ENCODE measurements around the gene DPP9.

The DPP9 gene

GRCh38 chr19:4699826-4700692 lies 23.6 kb downstream of the DPP9 start:
- Histone ChIP-seq H3K27me3 (ENCODE audit: control insufficient read depth, insufficient read depth, low read length, poor library complexity, severe bottlenecking) (no peaks in the 10 kb centered on the region), H3K9me3 (ENCODE audit: control insufficient read depth, low read length) (no peaks in the 10 kb centered on the region), H3K36me3 (ENCODE audit: control insufficient read depth, insufficient read depth, low read length) (peaks cover 21% of the 10 kb centered on the region), H3K4me1 (ENCODE audit: control insufficient read depth, insufficient read depth, low read length) (no peaks in the 10 kb centered on the region), H3K27ac (ENCODE audit: insufficient read depth, low read depth, low read length, poor library complexity, severe bottlenecking) (no peak overlapping the region), H3K4me3 (ENCODE audit: insufficient read depth, low read depth, low read length) (no peak overlapping the region)
- 94 to 95% methylated on average over 33 of the region's 33 CpGs for WGBS, 2 experiments

DNA sequence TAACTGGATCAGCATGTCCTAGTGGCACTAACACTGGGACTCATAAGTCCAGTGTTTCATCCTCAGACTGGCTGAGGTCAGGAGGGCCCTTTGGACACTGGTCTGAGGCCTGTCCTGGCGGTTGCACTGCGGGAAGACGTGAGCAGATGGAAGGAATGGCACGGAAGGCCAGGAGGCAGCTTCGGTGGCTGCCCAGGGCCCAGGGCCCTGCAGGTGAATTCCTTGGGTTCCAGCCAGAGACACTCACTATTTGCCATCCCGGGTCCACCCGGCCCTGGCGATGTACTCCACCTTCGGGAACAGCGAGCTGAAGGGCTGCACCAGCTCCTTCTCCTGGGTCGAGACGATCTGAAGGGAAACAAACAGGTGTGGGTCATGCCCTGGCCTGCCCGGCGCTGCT lies 26.3 kb downstream of the DPP9 start:
- Histone ChIP-seq H3K27ac (ENCODE audit: insufficient read depth, low read depth, low read length, poor library complexity, severe bottlenecking) (no peak overlapping the region), H3K4me1 (ENCODE audit: control insufficient read depth, insufficient read depth, low read length) (no peaks in the 10 kb centered on the region), H3K27me3 (ENCODE audit: control insufficient read depth, insufficient read depth, low read length, poor library complexity, severe bottlenecking) (no peaks in the 10 kb centered on the region), H3K36me3 (ENCODE audit: control insufficient read depth, insufficient read depth, low read length) (peaks cover 29% of the 10 kb centered on the region), H3K9me3 (ENCODE audit: control insufficient read depth, low read length) (no peaks in the 10 kb centered on the region), H3K4me3 (ENCODE audit: insufficient read depth, low read depth, low read length) (no peak overlapping the region)
- WGBS, 2 experiments, result 96% methylated on average over 14 of the region's 14 CpGs

GRCh38 chr19:4695224-4695731 lies 28.4 kb downstream of the DPP9 start:
- Histone ChIP-seq H3K27me3 (ENCODE audit: control insufficient read depth, insufficient read depth, low read length, poor library complexity, severe bottlenecking) (no peaks in the 10 kb centered on the region), H3K27ac (ENCODE audit: insufficient read depth, low read depth, low read length, poor library complexity, severe bottlenecking) (no peak overlapping the region), H3K9me3 (ENCODE audit: control insufficient read depth, low read length) (no peaks in the 10 kb centered on the region), H3K36me3 (ENCODE audit: control insufficient read depth, insufficient read depth, low read length) (peaks cover 18% of the 10 kb centered on the region), H3K4me3 (ENCODE audit: insufficient read depth, low read depth, low read length) (no peak overlapping the region), H3K4me1 (ENCODE audit: control insufficient read depth, insufficient read depth, low read length) (no peaks in the 10 kb centered on the region)
- WGBS, 2 experiments, result 94 to 95% methylated on average over 19 of the region's 19 CpGs

GRCh38 chr19:4694211-4694987 lies 29.2 kb downstream of the DPP9 start:
- 95% methylated on average over 22 of the region's 22 CpGs for WGBS, 2 experiments
- no peak overlapping the region for H3K4me3 ChIP-seq (ENCODE audit: insufficient read depth, low read depth, low read length)
- no peaks in the 10 kb centered on the region for H3K27me3 ChIP-seq (ENCODE audit: control insufficient read depth, insufficient read depth, low read length, poor library complexity, severe bottlenecking)
- H3K9me3 ChIP-seq (ENCODE audit: control insufficient read depth, low read length), result no peaks in the 10 kb centered on the region
- no peak overlapping the region for H3K27ac ChIP-seq (ENCODE audit: insufficient read depth, low read depth, low read length, poor library complexity, severe bottlenecking)
- H3K36me3 ChIP-seq (ENCODE audit: control insufficient read depth, insufficient read depth, low read length), result peaks cover 14% of the 10 kb centered on the region
- no peaks in the 10 kb centered on the region for H3K4me1 ChIP-seq (ENCODE audit: control insufficient read depth, insufficient read depth, low read length)

DNA sequence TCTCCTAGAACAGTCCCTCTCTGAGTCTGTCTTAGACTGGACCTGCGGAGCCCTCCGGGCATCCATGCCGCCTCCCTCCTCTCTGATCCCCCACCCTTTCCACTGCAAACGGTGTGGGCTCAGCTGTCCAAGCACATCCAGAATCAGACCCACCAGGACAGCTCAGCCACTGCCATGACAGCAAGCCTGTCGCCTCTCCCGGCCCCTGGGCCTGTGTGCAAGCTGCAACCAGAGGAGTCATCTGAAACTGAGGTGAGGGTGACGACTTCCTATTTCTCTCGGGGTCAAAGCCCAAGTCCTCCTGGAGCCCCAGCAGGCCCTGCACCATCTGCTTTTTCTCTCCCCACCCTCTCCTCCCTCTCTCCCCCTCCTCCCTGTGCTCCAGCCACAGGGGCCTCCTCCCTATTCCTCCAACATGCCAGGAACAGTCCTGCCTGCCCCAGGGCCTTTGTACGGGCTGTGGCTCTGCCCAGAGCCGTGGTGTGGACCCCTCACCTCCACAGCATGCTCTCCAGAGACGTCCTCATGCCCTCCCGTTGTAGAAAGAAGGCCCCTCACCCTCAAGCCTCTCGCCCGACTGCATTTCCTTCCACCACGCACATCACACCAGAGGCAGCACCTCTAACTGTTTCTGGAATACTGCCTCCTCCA lies 30.0 kb downstream of the DPP9 start:
- peaks cover 18% of the 10 kb centered on the region for H3K36me3 ChIP-seq (ENCODE audit: control insufficient read depth, insufficient read depth, low read length)
- H3K4me3 ChIP-seq (ENCODE audit: insufficient read depth, low read depth, low read length), result no peak overlapping the region
- H3K27ac ChIP-seq (ENCODE audit: insufficient read depth, low read depth, low read length, poor library complexity, severe bottlenecking), result no peak overlapping the region
- no peaks in the 10 kb centered on the region for H3K4me1 ChIP-seq (ENCODE audit: control insufficient read depth, insufficient read depth, low read length)
- H3K9me3 ChIP-seq (ENCODE audit: control insufficient read depth, low read length), result no peaks in the 10 kb centered on the region
- H3K27me3 ChIP-seq (ENCODE audit: control insufficient read depth, insufficient read depth, low read length, poor library complexity, severe bottlenecking), result no peaks in the 10 kb centered on the region
- WGBS, 2 experiments, result 93 to 96% methylated on average over 15 of the region's 15 CpGs

DNA sequence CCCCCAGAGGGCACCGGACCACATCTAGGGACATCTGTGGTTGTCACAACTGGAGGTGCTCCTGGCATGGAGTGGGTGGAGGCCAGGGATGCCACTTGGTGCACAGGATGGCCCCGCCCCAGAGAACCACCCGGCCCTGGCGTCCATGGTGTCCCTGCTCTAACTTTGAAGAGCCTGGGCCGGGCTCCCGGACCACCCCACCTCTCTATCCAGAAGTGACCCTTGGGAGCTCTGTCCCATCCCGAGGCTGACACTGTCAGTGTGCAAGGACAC lies 30.6 kb downstream of the DPP9 start:
- Histone ChIP-seq H3K27me3 (ENCODE audit: control insufficient read depth, insufficient read depth, low read length, poor library complexity, severe bottlenecking) (no peaks in the 10 kb centered on the region), H3K4me1 (ENCODE audit: control insufficient read depth, insufficient read depth, low read length) (no peaks in the 10 kb centered on the region), H3K9me3 (ENCODE audit: control insufficient read depth, low read length) (no peaks in the 10 kb centered on the region), H3K36me3 (ENCODE audit: control insufficient read depth, insufficient read depth, low read length) (peaks cover 18% of the 10 kb centered on the region), H3K4me3 (ENCODE audit: insufficient read depth, low read depth, low read length) (no peak overlapping the region), H3K27ac (ENCODE audit: insufficient read depth, low read depth, low read length, poor library complexity, severe bottlenecking) (no peak overlapping the region)
- WGBS, 2 experiments, result 94 to 97% methylated on average over 7 of the region's 7 CpGs

DNA sequence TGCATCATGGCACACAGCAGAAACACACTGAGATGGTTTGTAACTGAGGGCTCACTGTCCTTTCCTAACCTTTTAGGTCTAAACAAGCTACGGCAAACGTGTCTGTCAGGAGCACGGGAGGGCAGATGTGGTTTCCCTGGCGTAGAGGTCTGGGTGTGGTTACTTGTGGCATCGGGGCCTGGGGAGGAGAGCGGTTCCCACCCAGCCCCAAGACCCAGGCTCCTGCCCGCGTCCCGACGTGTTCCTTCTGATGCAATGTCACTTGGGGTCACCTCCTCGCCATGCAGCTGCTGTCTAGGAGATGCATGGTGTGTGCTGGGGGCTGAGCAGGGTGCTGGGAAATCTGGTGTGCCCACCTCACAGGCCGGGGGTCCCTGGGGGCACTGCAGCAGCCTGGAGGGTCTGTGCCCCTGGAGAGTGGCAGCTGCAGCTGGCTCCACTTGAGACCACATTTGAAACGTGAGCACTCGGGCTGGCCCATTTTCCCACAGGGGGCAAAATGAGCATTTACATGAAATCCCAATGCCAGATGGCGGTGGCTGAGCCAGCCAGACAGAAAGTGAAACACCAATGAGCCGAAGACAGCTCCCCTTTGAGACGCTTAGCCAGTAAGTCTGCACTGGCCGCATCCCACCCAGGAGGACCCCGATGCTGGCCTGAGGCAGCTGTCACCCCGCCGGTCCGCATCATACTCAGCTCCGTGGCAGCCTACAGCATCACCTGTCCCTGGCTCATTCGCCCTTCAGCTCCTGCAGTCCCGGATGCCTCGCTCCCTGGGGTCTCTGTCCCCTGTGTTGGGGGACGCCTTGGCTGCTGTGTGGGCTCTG lies 31.2 kb downstream of the DPP9 start:
- Histone ChIP-seq H3K4me1 (ENCODE audit: control insufficient read depth, insufficient read depth, low read length) (no peaks in the 10 kb centered on the region), H3K27me3 (ENCODE audit: control insufficient read depth, insufficient read depth, low read length, poor library complexity, severe bottlenecking) (no peaks in the 10 kb centered on the region), H3K9me3 (ENCODE audit: control insufficient read depth, low read length) (no peaks in the 10 kb centered on the region), H3K36me3 (ENCODE audit: control insufficient read depth, insufficient read depth, low read length) (peaks cover 20% of the 10 kb centered on the region), H3K4me3 (ENCODE audit: insufficient read depth, low read depth, low read length) (no peak overlapping the region), H3K27ac (ENCODE audit: insufficient read depth, low read depth, low read length, poor library complexity, severe bottlenecking) (no peak overlapping the region)
- WGBS, 2 experiments, result 94 to 95% methylated on average over 27 of the region's 27 CpGs

DNA sequence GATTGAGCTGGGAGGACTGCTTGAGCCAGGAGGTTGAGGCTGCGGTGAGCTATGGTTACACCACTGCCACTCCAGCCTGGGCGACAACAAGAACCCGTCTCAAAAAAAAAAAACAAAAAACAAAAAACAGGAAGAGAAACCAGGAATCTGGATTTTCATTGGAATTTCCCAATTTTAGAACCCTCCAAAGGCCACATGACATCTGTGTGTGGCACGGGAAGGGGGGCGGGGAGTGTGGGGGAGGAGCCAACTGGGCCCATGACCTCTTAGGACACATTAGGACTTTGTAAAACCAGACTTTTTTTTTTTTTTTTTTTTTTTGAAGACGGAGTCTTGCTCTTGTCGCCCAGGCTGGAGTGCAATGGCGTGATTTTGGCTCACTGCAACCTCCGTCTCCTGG lies 32.3 kb downstream of the DPP9 start:
- no peak overlapping the region for H3K27ac ChIP-seq (ENCODE audit: insufficient read depth, low read depth, low read length, poor library complexity, severe bottlenecking)
- peaks cover 18% of the 10 kb centered on the region for H3K36me3 ChIP-seq (ENCODE audit: control insufficient read depth, insufficient read depth, low read length)
- H3K9me3 ChIP-seq (ENCODE audit: control insufficient read depth, low read length), result no peaks in the 10 kb centered on the region
- no peaks in the 10 kb centered on the region for H3K27me3 ChIP-seq (ENCODE audit: control insufficient read depth, insufficient read depth, low read length, poor library complexity, severe bottlenecking)
- H3K4me3 ChIP-seq (ENCODE audit: insufficient read depth, low read depth, low read length), result no peak overlapping the region
- 90 to 92% methylated on average over 9 of the region's 9 CpGs for WGBS, 2 experiments
- no peaks in the 10 kb centered on the region for H3K4me1 ChIP-seq (ENCODE audit: control insufficient read depth, insufficient read depth, low read length)

DNA sequence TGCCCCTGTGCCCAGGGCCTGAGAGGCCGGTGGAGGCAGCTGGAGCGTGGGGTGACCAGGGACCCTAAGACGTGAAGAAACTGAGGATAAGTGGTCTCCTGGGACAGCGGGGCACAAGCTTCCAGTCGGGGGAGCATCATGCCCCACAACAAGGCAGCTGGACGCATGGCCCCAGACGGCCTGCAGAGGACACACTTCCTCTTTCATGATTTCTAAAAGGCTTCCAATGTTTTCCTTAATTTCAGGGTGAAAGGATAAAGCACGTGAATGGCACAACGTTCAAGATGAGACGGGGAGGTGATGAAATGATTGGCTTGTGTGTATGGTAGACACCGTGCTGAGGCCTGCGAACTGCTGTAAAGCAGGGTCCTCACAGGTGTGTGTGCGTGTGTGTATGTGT lies 33.3 kb downstream of the DPP9 start:
- Histone ChIP-seq H3K4me3 (ENCODE audit: insufficient read depth, low read depth, low read length) (no peak overlapping the region), H3K27me3 (ENCODE audit: control insufficient read depth, insufficient read depth, low read length, poor library complexity, severe bottlenecking) (no peaks in the 10 kb centered on the region), H3K36me3 (ENCODE audit: control insufficient read depth, insufficient read depth, low read length) (peaks cover 18% of the 10 kb centered on the region), H3K4me1 (ENCODE audit: control insufficient read depth, insufficient read depth, low read length) (no peaks in the 10 kb centered on the region), H3K27ac (ENCODE audit: insufficient read depth, low read depth, low read length, poor library complexity, severe bottlenecking) (no peak overlapping the region), H3K9me3 (ENCODE audit: control insufficient read depth, low read length) (no peaks in the 10 kb centered on the region)
- whole genome bisulfite sequencing, 2 experiments, result 90 to 93% methylated on average over 13 of the region's 13 CpGs
